Measurements from ENCODE around the gene POC5. TPM values are rescaled to one million over a fixed set of nuclear protein-coding genes. Genes with fewer than 3 reads are reported as not detected.

POC5 gene
- total and polyA plus RNA-seq, 2 of the 13 experiments (the other 11 are each of a cell fraction or from before 2014, with no cell fraction given): 6.9 to 9.3 TPM

GRCh38 chr5:75662061-75662460 lies 55.2 kb downstream of the POC5 start:
- ChIA-PET CTCF (ENCODE audit: low intra/inter-chr PET ratio, low total read pairs) (no interaction called here), POLR2A (no interaction called here)
- no peaks in the 10 kb centered on the region for H3K9me3 ChIP-seq (ENCODE audit: low read length)
- in situ Hi-C loops (cut with HindIII; ENCODE audit: extremely low pct_ligation_motif_present, low pct_unique_long_range_greater_than_20kb): no loop called here
- H3K27ac ChIP-seq (ENCODE audit: extremely low read length, insufficient read depth, low read length): no peak overlapping the region
- no peaks in the 10 kb centered on the region for H3K79me2 ChIP-seq (ENCODE audit: insufficient read depth, low read length)
- ATAC-seq (no peak), FAIRE-seq (no peak), DNase-seq (ENCODE audit: low spot score) (no peak)
- H2AFZ ChIP-seq (ENCODE audit: low read length): no peak overlapping the region
- H3K9ac ChIP-seq (ENCODE audit: insufficient read depth, low read depth, low read length): no peak overlapping the region
- no peak overlapping the region for H3K4me2 ChIP-seq (ENCODE audit: low read depth, low read length)
- H3K4me1 ChIP-seq (ENCODE audit: insufficient read depth, low read length): no peaks in the 10 kb centered on the region
- intact Hi-C loops (cut with micrococcal nuclease; ENCODE audit: unreplicated experiment): no loop called here
- no peaks in the 10 kb centered on the region for H4K20me1 ChIP-seq (ENCODE audit: insufficient read depth, low read length)
- TF ChIP-seq MIER2 (CRISPR knock-in tag; IDR thresholded peaks at IDR 0.05) (no peak), FOXO1 (CRISPR knock-in tag; IDR thresholded peaks at IDR 0.05) (no peak), ZNF564 (CRISPR knock-in tag; IDR thresholded peaks at IDR 0.05) (no peak), ZNF17 (CRISPR knock-in tag; IDR thresholded peaks at IDR 0.05) (no peak), TRIM24 (CRISPR knock-in tag; IDR thresholded peaks at IDR 0.05) (no peak), ZNF251 (CRISPR knock-in tag; IDR thresholded peaks at IDR 0.05) (no peak), ZNF34 (CRISPR knock-in tag; IDR thresholded peaks at IDR 0.05; ENCODE audit: borderline replicate concordance) (no peak), IKZF4 (CRISPR knock-in tag; IDR thresholded peaks at IDR 0.05; ENCODE audit: borderline replicate concordance, low read depth, not compliant biosample characterization) (no peak)
- 44% methylated on average over 2 of the region's 2 CpGs for WGBS (ENCODE audit: low lambda C conversion rate)
- no peaks in the 10 kb centered on the region; a peak in 1 of 5 replicates for H3K27me3 ChIP-seq (ENCODE audit: control insufficient read depth in 1 of 2, insufficient read depth in 2 of 2, low read length in 2 of 2)
- no peak overlapping the region for H3K4me3 ChIP-seq (replicated peaks in 1 of 3; ENCODE audit: insufficient read depth in 1 of 3, low read depth in 2 of 3, low read length in 3 of 3)
- no TSS peak for BruUV-seq (replicated peaks)
- no peaks in the 10 kb centered on the region for H3K36me3 ChIP-seq (replicated peaks in 1 of 2; ENCODE audit: control insufficient read depth in 1 of 2, insufficient read depth in 2 of 2, low read length in 2 of 2)

GRCh38 chr5:75660678-75661465 lies 56.4 kb downstream of the POC5 start:
- ATAC-seq: no peak
- H3K4me1 ChIP-seq (ENCODE audit: insufficient read depth, low read length): no peaks in the 10 kb centered on the region
- no peak overlapping the region for H3K4me3 ChIP-seq (replicated peaks in 1 of 3; ENCODE audit: insufficient read depth in 1 of 3, low read depth in 2 of 3, low read length in 3 of 3)
- H3K36me3 ChIP-seq (replicated peaks in 1 of 2; ENCODE audit: control insufficient read depth in 1 of 2, insufficient read depth in 2 of 2, low read length in 2 of 2): no peaks in the 10 kb centered on the region
- no peak overlapping the region for H2AFZ ChIP-seq (ENCODE audit: low read length)
- ChIA-PET POLR2A (no interaction called here), CTCF (ENCODE audit: low intra/inter-chr PET ratio, low total read pairs) (no interaction called here)
- DNase-seq (ENCODE audit: low spot score): no peak
- TF ChIP-seq ETV5 (CRISPR knock-in tag; IDR thresholded peaks at IDR 0.05; ENCODE audit: borderline replicate concordance) (no peak), ZBTB21 (CRISPR knock-in tag; IDR thresholded peaks at IDR 0.05) (no peak), ZNF280D (CRISPR knock-in tag; IDR thresholded peaks at IDR 0.05) (no peak)
- no TSS peak for BruUV-seq (replicated peaks)
- H3K27ac ChIP-seq (ENCODE audit: extremely low read length, insufficient read depth, low read length): no peak overlapping the region
- H3K4me2 ChIP-seq (ENCODE audit: low read depth, low read length): no peak overlapping the region
- FAIRE-seq: no peak
- intact Hi-C loops (cut with micrococcal nuclease; ENCODE audit: unreplicated experiment) (no loop called here), in situ Hi-C loops (cut with HindIII; ENCODE audit: extremely low pct_ligation_motif_present, low pct_unique_long_range_greater_than_20kb) (no loop called here)
- no peak overlapping the region for H3K9ac ChIP-seq (ENCODE audit: insufficient read depth, low read depth, low read length)
- no peaks in the 10 kb centered on the region for H3K9me3 ChIP-seq (ENCODE audit: low read length)
- H4K20me1 ChIP-seq (ENCODE audit: insufficient read depth, low read length): no peaks in the 10 kb centered on the region
- no peaks in the 10 kb centered on the region for H3K79me2 ChIP-seq (ENCODE audit: insufficient read depth, low read length)
- 67% methylated on average over 16 of the region's 16 CpGs for WGBS (ENCODE audit: low lambda C conversion rate)
- H3K27me3 ChIP-seq (ENCODE audit: control insufficient read depth in 1 of 2, insufficient read depth in 2 of 2, low read length in 2 of 2): peaks cover 0 to 8% of the 10 kb centered on the region in 2 experiments; a peak in 1 of 5 replicates
